ENCODE data around the gene RALGAPB.
"Not testable (repeated sequence)": the region's sequence is repeated elsewhere in the genome, so short reads cannot be mapped to it uniquely, and the experiment has no call there.

RALGAPB gene

GRCh38 chr20:38589967-38590675 is 117.5 kb downstream of the RALGAPB start:
- DNase-seq = no peak

GRCh38 chr20:38590676-38591473 is 118.2 kb downstream of the RALGAPB start:
- DNase-seq = no peak

- DNase-seq = no peak
Measured at GRCh38 chr20:38591474-38592410, 119.1 kb downstream of the RALGAPB start.

- DNase-seq = not testable (repeated sequence)
Measured at GRCh38 chr20:38592411-38592790, 119.8 kb downstream of the RALGAPB start.

GRCh38 chr20:38594281-38594680 is 121.6 kb downstream of the RALGAPB start:
- DNase-seq = not testable (repeated sequence)

- not testable (repeated sequence) for DNase-seq
Measured at GRCh38 chr20:38595886-38596285, 123.2 kb downstream of the RALGAPB start.

GRCh38 chr20:38599410-38599882 is 126.8 kb downstream of the RALGAPB start:
- no peak for DNase-seq

- no peak for DNase-seq
Measured at GRCh38 chr20:38600057-38600456, 127.4 kb downstream of the RALGAPB start.

GRCh38 chr20:38601216-38602184 is 128.9 kb downstream of the RALGAPB start, which contains the start of gene ARHGAP40:
Gene ARHGAP40, plus strand, starts transcription at chr20:38601809.
- peak; percentile 41 for DNase-seq

- no peak for DNase-seq
Measured at GRCh38 chr20:38602185-38602581, 129.5 kb downstream of the RALGAPB start.

- no peak for DNase-seq
Measured at GRCh38 chr20:38603286-38603685, 130.6 kb downstream of the RALGAPB start.

- DNase-seq = no peak
Measured at GRCh38 chr20:38604873-38605303, 132.2 kb downstream of the RALGAPB start.

- no peak for DNase-seq
Measured at GRCh38 chr20:38607351-38607750, 134.7 kb downstream of the RALGAPB start.

- no peak for DNase-seq
Measured at GRCh38 chr20:38608188-38608587, 135.5 kb downstream of the RALGAPB start.

- no peak for DNase-seq
Measured at GRCh38 chr20:38609815-38610214, 137.2 kb downstream of the RALGAPB start.

GRCh38 chr20:38610521-38610920 is 137.9 kb downstream of the RALGAPB start:
- no peak for DNase-seq

GRCh38 chr20:38612751-38613515 is 140.3 kb downstream of the RALGAPB start:
- no peak for DNase-seq

GRCh38 chr20:38615283-38615682 is 142.6 kb downstream of the RALGAPB start:
- DNase-seq = no peak

- DNase-seq = no peak
Measured at GRCh38 chr20:38616457-38616856, 143.8 kb downstream of the RALGAPB start.

GRCh38 chr20:38617011-38617829 is 144.6 kb downstream of the RALGAPB start:
- DNase-seq = no peak

Data from hematopoietic multipotent progenitor cell treated with erythropoietin and hydrocortisone succinate and interleukin-3 and kit ligand, for 4 days (in vitro differentiated cells).